Sigmoid colon (tissue), 4 donors: ENCODE results near the gene COX6B1.

ENCODE experiments used
- EP300 ChIP-seq, 4 donors: sonication (generic); formaldehyde crosslinking; IDR thresholded peaks; one replicate each; pipeline ENCODE4 v1.6.1; 2017; ENCODE audit warnings: antibody characterized with exemption in 4 of 4
- POLR2A ChIP-seq, 2 donors: fragments of 450-650 bp; IDR thresholded peaks; one replicate each; pipeline ENCODE4 v1.6.1; 2016; ENCODE audit warnings: antibody characterized with exemption in 2 of 2, mild to moderate bottlenecking in 2 of 2, moderate library complexity in 2 of 2
- POLR2AphosphoS5 ChIP-seq, 4 donors: sonication (generic); formaldehyde crosslinking; IDR thresholded peaks; one replicate each; pipeline ENCODE4 v1.6.1; 2017; ENCODE audit warnings: antibody characterized with exemption in 4 of 4
- TF ChIP-seq, protein P1 (sequence below), 4 experiments: fragments of 450-650 bp in 3 of 4; fragments of 200-600 bp in 1 of 4; IDR thresholded peaks; one replicate each; pipeline ENCODE4 v1.5.1; 2016 to 2019; ENCODE audit warnings: antibody characterized with exemption in 4 of 4, mild to moderate bottlenecking in 3 of 4, moderate library complexity in 2 of 4

DNA sequence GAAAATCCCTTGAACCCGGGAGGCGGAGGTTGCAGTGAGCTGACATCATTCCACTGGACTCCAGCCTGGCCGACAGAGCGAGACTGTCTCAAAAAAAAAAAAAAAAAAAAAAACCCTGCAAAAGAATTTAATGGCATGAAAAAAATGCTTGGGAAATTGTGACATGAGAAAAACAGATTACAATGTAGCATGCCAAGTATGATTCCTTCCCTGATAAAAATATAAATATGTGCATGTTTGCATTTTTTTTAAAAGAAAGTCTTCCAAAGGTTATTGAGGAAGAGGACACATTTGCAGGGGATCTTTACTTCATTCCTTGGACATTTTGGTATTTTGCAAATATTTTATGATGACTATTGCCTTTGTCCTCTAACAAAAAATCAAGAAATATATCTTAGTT, 41.7 kb downstream of the COX6B1 start:
- TF ChIP-seq, protein P1, sequence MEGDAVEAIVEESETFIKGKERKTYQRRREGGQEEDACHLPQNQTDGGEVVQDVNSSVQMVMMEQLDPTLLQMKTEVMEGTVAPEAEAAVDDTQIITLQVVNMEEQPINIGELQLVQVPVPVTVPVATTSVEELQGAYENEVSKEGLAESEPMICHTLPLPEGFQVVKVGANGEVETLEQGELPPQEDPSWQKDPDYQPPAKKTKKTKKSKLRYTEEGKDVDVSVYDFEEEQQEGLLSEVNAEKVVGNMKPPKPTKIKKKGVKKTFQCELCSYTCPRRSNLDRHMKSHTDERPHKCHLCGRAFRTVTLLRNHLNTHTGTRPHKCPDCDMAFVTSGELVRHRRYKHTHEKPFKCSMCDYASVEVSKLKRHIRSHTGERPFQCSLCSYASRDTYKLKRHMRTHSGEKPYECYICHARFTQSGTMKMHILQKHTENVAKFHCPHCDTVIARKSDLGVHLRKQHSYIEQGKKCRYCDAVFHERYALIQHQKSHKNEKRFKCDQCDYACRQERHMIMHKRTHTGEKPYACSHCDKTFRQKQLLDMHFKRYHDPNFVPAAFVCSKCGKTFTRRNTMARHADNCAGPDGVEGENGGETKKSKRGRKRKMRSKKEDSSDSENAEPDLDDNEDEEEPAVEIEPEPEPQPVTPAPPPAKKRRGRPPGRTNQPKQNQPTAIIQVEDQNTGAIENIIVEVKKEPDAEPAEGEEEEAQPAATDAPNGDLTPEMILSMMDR (IDR thresholded peaks at IDR 0.05), result no peak
- TF ChIP-seq POLR2A (IDR thresholded peaks at IDR 0.05), result no peak
- no peak for TF ChIP-seq POLR2AphosphoS5 (IDR thresholded peaks at IDR 0.05)
- no peak for TF ChIP-seq EP300 (IDR thresholded peaks at IDR 0.05)
